CD4-positive, alpha-beta T cell treated with Interleukin-4 for 4 hours (primary cell): ENCODE results near the gene KCTD2.

Experiments used
- DNase-seq: peaks from one replicate; pipeline ENCODE4 v3.0.0-alpha.2; 2020

KCTD2 gene

DNA sequence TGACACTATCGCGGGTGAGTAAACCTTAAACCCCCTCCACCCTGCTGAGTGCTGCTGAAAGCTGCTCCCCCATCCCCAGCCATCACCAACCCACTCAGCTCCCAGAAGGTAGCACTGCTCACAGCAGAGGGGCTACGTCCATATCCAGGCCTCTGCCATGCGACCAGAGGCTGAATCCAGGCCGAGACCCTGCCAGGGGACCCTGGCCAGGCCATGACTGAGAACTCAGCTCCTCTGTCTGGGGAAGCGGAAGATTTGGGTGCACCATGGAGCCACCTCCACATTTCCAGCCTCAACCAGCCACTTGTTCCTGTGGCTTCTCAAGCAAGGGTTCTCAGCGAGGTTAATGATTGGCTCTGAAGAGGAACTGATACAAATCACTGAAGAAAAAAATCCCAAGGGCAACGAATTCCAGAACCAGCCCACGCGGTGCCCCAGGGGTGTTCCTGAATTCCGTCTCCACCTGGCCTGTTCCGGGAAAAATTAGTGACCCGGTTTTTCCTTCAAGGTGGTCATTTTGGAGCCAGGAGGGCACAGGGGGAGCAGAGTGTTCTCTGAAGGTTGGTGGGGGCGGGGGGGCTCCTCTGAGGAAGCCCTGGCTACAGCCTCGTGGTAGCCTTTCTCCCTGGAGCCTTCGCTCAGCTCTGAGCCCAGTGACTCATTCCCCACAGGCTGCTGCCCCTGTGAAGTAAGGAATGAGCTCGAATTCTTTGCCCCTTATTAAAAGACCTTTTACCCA is 31.4 kb downstream of the KCTD2 start:
- no peak for DNase-seq

DNA sequence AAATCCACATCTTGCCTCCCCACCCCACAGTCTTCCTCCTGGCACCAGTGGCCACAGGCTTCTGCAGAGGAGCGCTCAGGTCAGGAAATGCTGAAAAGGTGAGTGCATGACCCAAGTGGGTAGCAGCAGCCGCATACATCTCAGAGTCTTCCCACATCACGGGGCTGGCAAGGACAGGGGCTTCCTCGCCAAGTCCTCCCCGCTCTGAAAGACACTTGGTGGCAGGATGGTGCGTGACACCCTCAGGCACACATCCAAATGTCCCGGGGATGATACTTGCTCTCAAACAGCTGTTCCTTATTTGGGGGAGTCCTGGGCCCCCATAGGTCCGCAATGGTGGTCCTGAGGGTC is 32.0 kb downstream of the KCTD2 start:
- DNase-seq, result no peak

DNA sequence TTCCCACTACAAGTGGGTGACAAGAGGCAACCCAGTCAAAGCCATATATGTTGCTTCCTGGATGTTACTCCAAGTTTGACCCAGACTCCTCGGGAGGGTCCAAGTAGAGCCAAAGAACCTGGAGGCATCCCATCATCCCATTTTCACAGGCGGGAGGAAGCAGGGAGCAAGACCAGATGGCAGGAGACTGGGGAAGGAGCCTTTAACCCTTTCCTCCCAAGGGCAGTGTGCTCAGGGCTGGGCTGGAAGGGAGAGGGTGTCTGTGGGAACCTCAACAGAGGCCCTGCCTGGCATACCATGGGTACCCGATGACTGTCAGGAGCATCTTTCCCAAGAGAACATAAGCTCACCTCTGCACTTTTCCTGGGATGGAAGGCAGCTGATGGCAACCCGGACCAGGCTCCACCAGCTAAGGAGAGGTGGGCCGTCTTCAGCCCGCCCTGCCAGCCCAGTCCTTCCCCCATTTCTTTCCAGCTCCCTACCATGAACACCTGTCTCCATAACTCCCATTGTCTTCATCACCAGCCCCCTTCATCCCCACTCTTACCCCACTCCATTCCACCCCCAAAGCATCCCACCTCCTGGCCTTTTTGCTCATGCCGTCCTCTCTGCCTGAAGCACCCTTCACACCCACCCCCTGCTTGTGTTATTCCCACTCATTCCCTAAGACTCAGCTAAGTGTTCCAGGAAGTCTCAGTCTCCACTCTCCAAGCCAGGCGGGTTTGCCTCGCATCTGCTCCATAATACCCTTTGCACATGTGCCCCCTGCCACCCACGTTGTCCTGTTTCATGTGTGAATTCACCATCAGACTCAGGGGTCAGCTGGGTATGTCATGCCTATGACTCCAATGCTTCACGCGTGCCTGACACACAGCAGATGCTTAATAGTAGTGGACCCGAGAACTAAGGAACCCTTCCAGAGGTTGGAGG is 34.9 kb downstream of the KCTD2 start:
- no peak for DNase-seq

DNA sequence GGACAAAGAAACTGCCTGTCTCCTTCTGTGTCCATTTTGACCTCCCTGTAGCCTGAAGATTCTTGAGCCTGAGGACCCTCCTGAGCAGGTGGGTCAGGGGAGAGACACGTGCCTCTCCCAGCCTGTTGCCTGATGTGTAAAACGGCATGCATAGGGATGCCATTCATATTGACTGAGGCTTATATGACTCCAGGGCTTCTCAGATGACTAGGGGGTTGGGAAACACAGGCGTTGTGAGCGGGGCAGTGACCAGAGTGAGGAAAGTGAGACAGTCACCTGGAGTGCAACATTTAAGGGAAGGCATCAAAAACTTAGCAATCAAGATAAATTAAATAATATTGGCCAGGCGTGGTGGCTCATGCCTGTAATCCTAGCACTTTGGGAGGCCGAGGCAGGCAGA is 35.7 kb downstream of the KCTD2 start:
- DNase-seq, result no peak

DNA sequence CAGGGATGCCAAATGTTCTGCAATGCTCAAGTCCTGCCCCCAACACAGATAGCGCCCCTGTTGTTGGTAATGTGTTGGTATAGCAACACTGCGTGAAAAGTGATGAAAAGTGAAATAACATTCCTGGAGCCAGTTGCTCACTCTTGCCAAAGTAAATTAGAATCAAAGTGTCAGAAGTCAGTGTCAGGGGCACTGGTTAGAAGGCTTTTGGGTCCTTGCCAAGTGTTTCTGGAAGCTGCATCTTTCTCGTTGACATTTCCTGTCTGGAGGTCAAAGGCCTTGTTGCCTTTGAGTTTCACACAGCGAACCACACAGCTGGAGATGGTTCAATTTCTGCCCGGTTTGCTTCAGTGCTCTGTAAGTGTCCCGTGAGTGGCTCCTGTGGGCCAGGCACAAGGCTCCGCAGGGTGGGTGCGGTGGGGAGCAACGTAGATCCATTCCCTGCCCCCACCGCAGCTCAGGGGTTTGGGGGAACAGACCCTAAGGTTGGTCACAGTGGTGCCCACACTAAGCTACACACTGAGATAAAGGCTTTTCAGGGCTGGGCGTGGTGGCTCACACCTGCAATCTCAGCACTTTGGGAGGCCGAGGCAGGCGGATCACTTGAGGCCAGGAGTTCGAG is 37.1 kb downstream of the KCTD2 start:
- no peak for DNase-seq

DNA sequence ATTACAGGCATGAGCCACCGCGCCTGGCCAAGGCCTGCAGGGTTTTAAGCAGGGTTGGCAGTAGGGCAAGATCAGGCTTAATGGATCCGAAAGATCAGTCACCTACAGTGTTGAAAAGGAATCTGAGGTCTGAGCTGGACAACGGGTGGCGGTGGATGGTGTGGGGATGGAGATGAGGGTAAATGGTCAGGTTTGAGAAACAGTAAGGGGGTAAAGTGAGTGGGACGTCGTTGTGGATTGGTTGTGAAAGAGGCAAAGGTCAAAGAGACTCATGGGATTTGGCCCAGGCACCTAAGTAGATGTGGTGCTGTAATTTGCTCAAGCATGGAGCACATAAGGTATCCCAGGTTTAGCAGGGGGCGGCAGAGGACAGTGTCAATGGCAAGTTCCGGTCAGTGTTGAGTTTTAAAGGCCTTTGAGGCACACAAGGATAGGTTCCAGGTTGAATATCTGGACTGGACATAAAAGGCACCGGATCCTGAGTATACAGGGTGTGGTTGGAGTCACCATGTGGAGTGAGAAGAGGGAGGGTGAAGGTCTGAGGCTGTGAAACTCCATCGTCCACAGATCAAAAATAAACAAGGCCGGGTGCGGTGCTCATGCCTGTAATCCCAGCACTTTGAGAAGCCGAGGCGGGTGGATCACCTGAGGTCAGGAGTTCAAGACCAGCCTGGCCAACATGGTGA is 39.6 kb downstream of the KCTD2 start:
- no peak for DNase-seq

DNA sequence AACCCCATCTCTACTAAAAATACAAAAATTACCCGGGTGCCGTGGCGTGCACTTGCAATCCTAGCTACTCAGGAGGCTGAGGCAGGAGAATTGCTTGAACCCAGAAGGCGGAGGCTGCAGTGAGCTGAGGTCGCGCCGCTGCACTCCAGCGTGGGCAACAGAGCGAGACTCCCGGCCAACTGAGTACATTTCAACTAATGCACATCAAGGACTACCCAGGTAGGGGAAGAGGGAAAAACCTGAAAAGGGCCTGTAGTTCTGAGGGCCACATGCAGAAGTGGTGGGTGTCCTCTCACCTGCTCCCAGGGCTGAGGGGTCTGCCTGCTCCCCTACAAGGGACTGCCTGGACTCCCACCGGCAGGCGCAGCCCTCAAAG is 40.1 kb downstream of the KCTD2 start:
- DNase-seq, result no peak

DNA sequence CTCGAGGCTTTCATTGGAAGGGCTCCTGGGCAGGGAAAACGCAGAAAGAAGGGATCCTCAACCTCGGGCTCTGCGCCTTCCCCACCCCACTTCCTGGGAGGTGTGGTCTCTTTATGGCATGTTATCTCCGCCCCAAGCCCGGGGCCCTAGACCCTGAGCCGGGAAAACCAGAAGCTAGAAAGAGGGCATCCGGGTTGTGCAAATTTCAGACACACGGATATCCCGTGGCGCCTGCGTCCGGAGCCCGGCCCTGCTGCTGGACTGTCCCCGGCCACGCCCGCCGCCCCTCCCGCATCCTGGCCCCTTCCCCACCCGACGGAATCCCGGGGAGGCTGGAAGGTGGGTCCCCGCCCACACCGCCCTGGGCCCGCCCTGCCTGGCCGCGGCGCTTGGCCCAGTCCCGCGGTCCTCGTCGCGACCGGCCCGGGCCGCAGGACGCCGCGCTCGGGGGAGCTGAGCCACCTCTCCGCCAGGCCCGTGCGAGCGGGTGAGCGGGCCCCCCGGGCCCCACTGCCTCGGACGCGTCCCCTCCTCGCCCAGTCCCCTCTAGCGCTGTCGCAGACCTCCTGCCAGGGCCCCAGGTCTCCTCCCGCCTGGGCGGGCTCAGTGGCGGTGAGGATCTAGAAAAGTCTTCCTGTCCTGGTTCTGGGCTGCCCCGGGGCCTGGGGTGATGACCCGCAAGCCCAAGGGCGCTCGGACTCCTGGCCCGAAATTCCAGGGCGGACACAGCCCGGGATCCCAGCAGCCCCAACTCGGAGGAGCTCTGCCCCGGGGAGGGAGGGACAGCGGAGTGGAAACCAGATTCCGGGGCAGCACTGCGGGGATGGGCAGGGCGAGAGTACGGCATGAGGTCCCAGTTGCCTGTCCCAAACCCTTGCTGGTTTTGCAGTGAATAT is 40.8 kb downstream of the KCTD2 start, which contains the start of gene SLC16A5:
TSS of gene SLC16A5 (plus strand) at position 397 of the 896 bp plus-strand sequence. CDS start 5,683 bp downstream, outside the sequence.
- peak; percentile 33 for DNase-seq

DNA sequence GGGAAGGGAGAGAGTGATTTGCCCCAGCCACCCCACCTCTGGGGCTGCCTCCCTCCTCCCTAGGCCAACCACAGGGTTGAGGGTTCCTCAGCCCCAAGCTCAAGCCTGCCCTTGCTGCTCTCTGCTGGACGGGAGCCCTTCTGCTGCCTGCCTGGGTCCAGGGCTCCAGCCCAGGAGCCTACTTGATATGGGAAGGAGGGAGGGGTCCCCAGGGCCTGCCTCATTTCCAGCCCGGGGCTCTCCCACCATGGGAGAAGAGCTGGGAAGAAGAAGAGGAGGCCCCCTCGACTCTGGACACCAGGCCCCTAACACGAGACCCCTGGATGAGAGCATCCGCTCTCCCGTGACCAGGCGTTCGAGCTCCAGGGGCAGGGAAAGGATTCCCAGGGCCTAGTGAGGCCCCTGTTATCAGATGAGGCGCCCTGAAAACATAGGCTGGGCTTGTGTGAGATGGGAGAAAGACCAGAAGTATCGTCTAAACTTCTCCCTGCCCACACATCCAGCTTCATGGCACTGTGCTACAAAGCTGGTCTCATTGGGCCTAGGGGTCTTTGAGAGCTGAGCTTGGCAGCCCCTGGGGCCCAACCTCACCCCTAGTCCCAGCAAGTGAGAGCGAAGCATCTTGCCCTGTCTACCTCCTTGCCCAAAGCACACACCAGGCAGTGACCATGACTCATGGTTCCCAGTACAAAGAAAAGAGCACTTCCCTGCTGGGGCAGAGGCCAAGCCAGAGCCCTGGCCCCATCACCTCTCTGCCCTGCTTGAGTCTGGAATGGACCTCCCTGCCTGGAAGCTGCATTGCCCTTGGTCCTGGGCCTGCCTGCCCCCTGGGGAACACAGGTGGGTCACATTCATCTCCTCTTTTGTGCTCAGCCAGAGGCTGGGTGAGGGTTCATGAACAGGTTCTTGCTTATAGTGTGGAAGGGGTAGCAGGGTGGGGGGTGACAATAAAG is 41.7 kb downstream of the KCTD2 start:
- DNase-seq, result no peak

DNA sequence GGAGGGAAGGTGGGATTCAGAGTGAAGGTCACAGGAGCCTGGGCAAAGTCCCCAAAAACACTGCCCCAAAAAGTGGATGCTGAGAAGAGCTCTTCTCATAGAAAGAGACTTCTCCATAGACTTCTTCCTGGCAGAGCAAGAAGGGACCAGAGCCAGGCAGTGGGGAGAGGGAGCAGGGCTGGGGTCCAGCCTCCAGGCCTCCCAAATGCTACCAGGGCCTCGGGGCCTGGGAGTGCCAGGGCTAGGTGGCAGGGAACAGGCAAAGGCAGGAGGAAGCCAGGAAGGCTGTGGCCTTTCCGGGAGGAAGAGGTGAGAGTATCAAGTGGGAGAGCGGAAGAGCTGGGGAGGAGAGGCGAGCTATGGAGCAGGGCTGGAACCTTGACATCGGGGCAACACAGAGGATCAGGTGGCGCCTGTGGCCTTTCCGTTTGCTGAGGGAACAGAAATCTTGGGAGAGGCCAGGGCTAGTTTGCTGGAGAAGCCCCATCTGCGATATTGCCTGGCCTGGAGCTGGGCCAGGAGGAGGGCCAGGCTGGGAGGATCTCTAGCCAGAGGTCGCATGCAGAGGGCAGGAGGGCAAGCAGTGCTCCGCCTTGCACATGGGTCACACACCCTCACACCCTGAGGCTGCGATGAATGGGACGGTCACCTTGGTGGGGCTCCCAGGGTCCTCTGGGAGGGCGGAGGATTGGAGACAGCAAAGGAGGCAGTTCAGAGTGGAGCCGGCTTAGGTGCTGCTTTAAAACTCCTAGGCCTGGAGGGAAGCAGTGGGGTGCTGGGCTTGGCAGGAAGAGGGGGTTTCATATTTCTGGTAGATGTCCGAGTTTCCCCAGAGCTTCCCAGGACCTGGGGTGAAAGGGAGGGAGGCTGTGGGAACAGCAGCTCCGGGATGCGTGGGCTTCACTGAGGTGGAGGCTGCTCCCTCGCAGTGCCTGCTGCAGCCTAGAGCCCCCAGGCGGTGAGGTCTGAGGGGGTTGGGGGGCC is 44.1 kb downstream of the KCTD2 start:
- DNase-seq, result no peak

DNA sequence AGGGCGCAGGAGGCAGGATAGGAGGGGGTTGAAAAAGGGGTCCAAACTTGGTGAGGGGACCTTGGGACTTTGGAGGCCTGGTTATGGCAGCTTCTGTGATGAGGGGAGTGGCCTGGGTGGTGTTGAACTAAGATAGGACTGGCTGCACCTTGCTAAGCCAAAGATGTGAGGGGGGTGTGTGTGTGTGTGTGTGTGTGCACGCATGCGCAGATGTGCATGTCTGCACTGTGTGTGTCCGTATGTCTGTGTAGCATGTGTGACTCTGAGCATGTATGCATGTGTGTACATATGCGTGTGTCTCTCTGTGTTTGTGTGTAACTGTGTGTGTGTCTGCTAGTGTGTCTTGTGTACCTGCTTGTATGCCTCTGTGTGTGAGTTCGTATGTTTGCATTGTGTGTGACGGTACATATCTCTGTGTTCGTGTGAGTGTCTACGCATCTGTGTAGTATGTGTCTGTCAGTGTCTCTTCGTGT is 44.9 kb downstream of the KCTD2 start:
- no peak for DNase-seq

DNA sequence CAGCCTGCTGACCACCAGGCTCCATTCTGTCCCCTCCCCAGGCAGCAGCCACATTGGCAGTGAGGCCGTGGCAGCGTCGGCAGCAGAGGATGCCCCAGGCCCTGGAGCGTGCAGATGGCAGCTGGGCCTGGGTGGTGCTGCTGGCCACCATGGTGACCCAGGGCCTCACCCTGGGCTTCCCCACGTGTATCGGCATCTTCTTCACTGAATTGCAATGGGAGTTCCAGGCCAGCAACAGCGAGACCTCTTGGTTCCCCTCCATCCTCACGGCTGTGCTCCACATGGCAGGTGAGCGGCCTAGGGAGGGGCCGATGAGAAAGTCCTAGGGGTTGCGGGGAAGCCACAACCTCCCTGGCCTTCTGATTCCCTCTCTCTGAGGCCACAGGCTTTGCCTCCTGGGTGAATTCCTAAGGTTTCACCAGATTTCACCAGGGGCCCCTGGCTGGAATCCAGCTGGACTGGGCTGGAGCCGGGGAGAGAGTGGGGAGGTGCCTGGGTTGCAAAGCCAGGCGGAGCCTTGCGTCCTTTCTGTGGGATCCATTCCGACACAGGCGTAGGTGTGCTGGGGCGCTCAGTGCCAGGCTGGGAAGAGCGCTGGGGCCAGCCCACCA is 46.6 kb downstream of the KCTD2 start:
- DNase-seq, result no peak

DNA sequence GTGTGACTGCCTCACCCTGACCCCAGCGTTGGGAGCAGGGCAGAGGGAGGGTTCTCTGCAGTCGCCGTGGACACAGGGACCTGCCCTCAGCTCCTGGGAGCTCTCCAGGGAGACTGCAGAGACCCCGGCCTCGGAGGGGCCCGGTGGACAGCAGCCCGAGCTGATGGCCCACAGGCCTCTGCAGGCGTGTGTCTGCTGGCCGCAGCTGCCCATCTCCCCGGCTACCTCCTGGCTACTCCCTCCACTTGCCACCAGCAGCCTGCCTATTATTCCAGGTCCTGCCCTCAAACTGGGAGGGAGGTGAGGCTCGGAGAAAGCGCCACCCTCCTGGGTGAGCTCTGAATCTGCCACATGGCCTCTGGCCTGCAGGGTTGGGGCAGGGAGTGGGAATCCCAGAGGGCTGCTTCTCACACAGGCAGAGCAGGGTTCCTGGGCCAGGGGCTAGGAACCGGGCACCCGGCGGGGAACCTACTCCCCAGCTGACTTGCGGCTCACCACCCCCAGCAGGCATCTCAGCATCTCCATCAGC is 47.9 kb downstream of the KCTD2 start:
- DNase-seq, result no peak

DNA sequence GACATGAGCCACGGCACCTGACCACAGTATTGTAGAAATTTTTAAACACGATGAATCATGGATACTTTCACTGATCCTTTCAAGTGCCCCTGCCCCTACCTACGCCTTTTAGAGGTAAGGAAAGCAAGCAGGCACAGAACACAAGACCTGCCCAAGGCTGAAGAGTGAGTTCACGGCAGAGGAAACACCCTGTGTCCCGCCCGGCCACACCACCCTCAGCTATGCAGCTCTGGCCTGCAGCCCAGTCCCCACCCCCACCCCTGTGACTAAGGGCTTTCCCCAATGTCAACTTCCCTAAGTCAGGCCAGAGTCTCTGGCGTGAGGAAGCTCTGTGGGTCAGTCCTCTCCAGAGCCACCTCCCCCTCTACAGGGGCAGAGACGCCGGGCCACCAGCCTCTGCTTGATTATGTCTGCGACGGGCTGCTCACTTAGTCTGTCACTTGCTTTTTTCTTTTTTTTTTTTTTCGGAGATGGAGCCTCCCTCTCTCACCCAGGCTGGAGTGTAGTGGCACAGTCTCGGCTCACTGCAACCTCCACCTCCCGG is 49.1 kb downstream of the KCTD2 start:
- no peak for DNase-seq

DNA sequence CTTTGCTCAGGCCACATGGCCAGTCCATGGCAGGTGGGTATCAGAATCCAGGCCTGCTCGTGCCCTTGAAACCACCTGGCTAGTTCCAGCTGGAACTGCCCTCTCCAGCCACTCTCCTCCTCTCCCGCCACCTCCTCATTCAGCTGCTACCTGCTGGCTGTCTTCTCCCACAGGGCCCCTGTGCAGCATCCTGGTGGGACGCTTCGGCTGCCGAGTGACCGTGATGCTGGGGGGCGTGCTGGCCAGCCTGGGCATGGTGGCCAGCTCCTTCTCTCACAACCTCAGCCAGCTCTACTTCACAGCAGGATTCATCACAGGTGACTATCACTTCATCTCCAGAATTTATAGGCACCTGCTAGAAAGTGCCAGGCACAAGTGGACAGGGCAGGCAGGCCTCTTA is 50.8 kb downstream of the KCTD2 start:
- DNase-seq, result no peak

DNA sequence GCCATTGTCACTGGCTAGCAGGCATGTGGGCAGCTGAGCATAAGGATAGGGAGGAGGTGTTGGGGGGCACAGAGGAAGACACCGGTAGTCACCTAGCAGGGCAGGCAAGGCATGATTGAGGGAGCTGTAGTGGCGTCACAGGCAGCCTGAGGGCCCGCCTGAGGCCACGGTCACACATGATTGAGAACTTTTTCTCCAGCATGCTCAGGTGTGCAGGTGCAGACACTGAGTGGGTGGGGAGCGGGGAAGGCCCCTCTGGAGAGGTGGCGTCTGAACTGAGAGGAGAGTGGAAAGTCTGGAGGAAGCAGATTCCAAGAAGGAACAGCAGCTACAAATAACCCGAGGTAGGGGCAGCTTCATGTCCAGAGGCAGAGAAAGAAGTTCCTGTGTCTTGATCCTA is 51.8 kb downstream of the KCTD2 start:
- no peak for DNase-seq

DNA sequence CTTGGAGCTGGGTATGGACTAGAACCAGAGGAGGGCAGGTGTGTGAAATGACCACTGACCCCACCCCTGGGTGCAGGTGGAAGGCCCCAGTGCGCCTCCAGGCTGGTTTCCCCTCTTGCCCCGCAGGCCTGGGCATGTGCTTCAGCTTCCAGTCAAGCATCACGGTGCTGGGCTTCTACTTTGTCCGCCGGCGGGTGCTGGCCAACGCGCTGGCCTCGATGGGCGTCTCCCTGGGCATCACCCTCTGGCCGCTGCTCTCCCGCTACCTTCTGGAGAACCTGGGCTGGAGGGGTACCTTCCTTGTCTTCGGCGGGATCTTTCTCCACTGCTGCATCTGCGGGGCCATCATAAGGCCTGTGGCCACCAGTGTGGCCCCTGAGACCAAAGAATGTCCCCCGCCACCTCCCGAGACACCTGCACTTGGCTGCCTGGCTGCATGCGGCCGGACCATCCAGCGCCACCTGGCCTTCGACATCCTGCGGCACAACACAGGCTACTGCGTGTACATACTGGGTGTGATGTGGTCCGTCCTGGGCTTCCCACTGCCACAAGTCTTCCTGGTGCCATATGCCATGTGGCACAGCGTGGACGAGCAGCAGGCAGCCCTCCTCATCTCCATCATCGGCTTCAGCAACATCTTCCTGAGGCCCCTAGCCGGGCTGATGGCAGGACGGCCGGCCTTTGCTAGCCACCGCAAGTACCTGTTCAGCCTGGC is 53.0 kb downstream of the KCTD2 start:
- DNase-seq, result no peak

DNA sequence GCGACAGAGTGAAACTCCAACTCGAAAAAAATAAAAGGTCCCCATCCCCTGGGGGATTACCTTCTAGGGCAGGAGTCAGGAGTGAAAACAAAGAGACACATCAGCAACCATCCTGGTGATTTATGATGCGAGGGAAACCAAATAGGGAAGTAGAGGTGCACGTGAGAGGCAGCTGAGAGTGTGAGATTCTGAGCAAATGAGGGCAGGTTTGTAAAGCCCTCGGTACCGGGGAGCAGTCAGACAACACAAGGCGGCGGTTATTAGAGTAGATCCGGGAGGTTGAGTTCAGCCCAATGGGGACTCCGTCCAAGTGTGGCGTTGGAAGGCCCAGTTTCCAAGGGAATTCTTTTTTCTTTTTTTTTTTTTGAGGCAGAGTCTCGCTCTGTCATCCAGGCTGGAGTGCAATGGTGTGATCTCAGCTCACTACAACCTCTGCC is 55.4 kb downstream of the KCTD2 start:
- no peak for DNase-seq
